ENCODE data around the gene LRRC25.
"Not testable (repeated sequence)": the region's sequence is repeated elsewhere in the genome, so short reads cannot be mapped to it uniquely, and the experiment has no call there.

LRRC25 gene

GRCh38 chr19:18373892-18374629 is 23.4 kb downstream of the LRRC25 start:
- DNase-seq: peak; percentile 98

DNA sequence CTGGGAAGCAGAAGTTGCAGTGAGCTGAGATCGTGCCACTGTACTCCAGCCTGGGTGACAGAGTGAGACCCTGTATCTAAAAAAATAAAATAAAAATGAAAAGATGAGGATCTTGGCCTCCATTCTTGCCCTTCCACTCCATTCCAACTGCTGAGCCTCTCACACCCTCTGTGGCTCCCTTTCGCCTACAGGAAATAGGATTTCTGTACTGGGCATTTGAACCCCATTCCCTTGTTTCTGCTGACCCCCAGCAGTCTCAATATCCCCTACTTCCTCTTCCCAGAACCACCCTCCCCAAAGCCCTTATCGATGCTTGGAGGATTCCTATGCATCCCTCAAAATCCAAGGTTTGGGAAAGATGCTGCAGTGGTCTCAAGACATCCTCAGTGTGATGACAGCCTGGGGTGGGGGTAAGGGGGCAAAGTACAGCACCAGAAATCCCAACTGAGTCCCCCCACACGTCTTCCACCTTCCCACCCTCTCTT is 24.0 kb downstream of the LRRC25 start:
- no peak for DNase-seq

- no peak for DNase-seq
Observed at GRCh38 chr19:18368504-18369222, 28.8 kb downstream of the LRRC25 start.

DNA sequence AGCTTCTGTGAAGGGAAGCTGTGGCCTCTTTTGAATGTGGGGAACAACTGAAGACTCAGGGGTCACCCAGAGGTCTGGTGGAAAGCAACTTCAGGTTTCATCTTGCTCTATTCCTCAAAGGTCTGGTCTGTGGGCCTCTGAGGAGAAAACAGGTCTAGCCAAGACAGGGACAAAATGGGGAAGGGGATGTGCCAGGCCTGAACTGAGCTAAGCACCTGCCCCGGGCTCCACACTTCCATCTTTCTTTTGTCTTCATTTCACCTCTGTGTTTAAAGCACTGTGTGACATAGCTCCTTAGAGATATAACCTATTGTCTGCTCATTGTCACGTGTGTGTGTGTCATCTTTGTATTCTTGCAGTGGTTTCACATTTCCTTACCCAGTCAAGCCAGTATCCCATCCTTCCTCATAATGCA is 31.4 kb downstream of the LRRC25 start:
- DNase-seq: no peak

DNA sequence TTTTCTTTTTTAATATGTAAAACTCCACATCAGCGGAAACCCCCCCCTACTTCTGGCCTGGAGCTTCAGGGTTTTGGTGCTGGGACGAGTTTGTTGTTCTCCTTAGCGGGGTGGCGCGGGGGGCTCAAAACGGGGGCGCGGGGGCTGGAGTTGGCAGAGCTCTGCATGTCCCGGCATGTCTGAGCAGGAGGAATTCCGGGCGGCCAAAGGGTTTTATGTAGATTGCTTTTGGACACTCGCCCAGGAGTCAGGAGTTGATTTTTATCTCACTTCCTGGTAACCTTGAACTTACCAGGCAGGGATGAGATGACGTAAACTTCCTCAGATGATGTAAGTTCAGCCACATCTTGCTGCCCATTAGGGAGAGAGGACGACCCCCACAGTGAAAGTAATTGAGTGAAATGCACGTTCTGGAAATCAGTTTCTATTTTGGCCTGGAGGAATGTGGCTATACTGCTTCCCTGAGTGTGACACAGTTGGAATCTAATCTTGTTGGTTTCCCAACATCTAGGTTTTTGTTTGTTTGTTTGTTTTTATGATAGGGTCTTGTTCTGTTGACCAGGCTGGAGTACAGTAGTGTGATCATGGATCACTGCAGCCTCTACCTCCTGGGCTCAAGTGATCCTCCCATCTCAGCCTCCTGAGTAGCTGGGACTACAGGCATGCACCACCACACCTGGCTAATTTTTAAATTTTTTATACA is 32.4 kb downstream of the LRRC25 start:
- peak; percentile 83 for DNase-seq

GRCh38 chr19:18364277-18364825 is 33.1 kb downstream of the LRRC25 start:
- DNase-seq: not testable (repeated sequence)

DNA sequence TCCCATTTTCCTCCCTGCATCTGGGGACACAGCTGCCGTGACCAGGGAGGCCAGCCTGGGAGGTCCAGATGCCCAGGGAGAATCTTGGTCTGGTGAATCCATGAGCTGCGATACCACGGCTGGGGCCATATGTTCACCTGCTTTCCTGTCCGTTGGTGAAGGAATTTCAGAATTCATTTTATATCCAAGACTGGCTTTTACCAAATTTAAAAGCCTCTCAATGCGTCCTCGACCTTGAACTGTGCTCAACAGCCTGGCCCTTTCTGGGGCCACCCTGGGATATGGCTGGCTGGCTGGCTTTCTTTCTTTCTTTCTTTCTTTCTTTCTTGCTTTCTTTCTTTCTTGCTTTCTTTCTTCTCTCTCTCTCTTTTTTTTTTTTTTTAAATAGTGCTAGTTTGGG is 33.6 kb downstream of the LRRC25 start:
- DNase-seq: no peak

DNA sequence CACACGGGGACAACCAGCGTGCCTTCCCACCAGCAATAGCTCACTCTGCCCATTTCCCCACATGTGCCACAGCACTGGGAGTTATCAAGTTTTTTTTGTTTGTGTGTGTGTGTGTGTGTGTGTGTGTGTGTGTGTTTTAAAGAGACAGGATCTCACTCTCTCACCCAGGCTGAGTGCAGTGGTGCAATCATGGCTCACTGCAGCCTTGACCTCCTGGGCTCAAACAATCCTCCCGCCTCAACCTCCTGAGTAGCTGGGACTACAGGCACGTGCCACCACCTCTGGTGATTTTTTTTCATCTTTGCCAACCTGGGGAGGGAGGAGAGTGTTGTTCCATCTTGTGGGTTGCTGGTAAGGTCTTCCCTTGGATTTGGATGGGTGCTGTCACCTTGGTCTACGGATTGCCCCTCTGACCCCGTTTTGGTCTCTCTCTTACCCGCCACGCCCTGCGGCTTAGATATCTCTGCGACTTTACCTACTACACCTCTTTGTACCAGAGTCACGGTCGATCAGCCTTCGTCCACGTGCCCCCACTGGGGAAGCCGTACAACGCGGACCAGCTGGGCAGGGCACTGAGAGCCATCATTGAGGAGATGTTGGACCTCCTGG is 34.4 kb downstream of the LRRC25 start:
- peak; percentile 41 for DNase-seq

- DNase-seq: no peak
Observed at GRCh38 chr19:18361646-18362045, 35.8 kb downstream of the LRRC25 start.

- no peak for DNase-seq
Observed at GRCh38 chr19:18357041-18357440, 40.4 kb downstream of the LRRC25 start.

DNA sequence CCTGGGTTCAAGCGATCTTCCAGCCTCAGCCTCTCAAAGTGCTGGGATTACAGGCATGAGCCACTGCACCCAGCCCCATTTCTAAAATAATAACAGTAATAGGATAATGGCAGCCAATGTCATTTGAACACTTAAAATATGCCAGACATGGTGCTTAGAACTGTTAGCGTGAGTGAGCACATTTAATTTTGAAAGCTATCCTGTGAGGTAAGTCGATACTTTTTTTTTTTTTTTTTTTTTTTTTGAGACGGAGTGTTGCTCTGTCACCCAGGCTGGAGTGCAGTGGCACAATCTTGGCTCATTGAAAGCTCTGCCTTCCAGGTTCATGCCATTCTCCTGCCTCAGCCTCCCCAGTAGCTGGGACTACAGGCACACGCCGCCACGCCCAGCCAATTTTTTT is 42.7 kb downstream of the LRRC25 start:
- DNase-seq: not testable (repeated sequence)

DNA sequence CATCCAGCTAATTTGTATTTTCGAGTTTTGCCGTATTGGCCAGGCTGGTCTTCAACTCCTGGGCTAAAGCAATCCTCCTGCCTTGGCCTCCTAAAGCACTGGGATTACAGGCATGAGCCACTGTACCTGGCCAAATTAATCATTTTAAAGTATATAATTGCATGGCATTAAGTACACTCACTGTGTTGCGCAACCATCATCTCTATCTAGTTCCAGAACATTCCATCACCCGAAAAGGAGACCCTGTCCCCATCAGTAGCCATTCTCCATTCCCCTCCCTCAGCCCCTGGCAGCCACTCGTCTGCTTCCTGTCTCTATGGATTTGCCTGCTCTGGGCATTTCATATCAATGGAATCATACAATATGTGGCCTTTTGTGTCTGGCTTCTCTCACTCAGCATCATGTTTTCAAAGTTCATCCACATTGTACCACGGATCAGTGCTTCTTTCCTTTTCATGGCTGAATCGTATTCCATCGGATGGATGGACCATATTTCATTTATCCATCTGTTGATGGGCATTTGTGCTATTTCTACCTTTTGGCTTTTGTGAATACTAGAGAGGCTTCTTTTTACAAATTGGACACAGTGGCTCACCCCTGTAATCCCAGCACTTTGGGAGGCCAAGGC is 43.9 kb downstream of the LRRC25 start:
- DNase-seq: no peak

DNA sequence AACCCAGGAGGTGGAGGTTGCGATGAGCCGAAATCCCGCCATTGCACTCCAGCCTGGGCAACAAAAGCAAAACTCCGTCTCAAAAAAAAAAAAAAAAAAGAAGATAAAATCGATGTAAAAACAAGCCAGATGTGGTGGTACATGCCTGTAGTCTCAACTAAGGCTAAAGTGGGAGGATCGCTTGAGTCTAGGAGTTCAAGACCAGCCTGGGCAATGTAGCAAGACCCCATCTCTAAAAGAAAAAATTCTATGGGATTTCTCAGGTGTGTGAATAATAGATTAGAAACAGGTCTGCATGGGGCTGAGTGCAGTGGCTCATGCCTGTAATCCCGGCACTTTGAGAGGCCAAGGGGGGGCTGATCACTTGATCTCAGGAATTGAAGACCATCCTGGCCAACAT is 45.9 kb downstream of the LRRC25 start:
- no peak for DNase-seq

DNA sequence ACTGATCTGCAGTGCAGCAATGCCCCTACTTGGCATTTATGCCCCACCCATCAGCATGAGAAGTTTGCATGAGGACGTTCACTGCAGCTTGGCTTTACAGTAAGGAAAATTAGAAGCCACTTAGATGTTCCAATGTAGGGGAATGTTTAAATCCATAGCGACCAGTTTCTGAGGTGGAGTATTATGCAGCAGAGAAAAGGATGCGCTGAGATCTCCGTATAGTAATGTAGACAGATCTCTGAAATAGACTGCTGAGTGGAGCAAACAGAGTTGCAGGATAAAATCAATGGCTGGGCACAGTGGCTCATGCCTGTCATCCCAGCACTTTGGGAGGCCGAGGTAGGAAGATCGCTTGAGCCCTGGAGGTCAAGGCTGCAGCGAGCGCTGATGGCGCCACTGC is 46.9 kb downstream of the LRRC25 start:
- no peak for DNase-seq

GRCh38 chr19:18349524-18350128 is 47.8 kb downstream of the LRRC25 start:
- DNase-seq: peak; percentile 81

GRCh38 chr19:18348818-18349339 is 48.5 kb downstream of the LRRC25 start:
- DNase-seq: not testable (repeated sequence)

GRCh38 chr19:18348171-18348570 is 49.3 kb downstream of the LRRC25 start:
- DNase-seq: no peak

DNA sequence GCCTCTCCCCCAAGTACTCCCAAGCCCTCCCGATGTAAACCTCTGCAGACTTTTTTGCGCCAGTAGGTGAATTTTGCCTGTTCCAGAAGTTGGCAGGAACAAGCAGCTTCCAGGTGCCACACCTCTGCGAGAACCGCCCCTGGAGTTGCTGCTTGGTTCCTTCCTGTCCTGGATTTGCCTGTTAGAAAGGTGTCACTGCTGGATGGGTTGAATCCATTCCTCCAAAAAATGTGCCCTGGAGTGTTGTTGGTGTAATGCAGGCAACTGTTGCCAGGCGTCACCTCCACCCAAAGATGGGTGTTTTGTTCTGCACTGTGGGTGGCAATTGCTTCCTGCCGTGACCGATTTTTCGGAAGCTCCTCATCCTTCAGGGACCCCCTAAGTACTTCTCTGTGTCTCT is 51.3 kb downstream of the LRRC25 start:
- DNase-seq: no peak

GRCh38 chr19:18345296-18345695 is 52.1 kb downstream of the LRRC25 start:
- DNase-seq: no peak

- DNase-seq: no peak
Observed at GRCh38 chr19:18344582-18344950, 52.9 kb downstream of the LRRC25 start.

DNA sequence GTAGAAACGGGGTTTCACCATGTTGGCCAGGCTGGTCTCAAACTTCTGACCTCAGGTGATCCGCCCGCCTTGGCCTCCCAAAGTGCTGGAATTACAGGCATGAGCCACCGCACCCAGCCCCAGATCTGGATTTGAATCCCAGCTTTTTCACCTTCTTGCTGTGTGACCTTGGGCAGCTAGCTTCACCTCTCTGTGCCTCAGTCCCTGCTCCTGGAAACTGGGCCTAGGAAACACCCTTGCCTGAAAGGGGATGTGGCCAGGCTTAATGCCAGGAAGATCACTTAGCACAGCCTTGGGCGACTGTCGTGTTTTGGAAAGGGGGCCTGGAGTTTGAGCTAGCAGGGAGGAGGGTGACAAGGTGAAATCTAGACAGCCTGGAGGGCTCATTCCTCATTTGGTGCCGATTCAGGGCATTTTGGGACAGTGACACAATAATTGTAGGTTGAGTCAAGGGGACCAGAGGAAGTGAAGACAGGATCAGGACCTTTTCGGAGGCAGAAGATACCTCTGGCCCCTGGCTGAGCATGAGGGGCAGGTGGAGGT is 55.3 kb downstream of the LRRC25 start:
- DNase-seq: no peak

Measured in hematopoietic multipotent progenitor cell treated with erythropoietin and hydrocortisone succinate and interleukin-3 and kit ligand, for 4 days (in vitro differentiated cells).